Activated CD4-positive, alpha-beta T cell treated with anti-CD3 and anti-CD28 coated beads, Interleukin-2, amount 10 ng/mL, durations not matched to agents 7 days and 5 days (primary cell): ENCODE data around the gene AP4M1. TPM values are rescaled to one million over a fixed set of nuclear protein-coding genes. Genes with fewer than 3 reads are reported as not detected.

Experiments used
- CTCF ChIA-PET: fragments of 350-600 bp; sonication (Branson Sonifier 250); formaldehyde crosslinking; loops from one replicate; lab custom pipeline; 2021; ENCODE audit warnings: antibody characterized with exemption; lab: Charles Lee
- POLR2A ChIA-PET: fragments of 350-600 bp; sonication (Branson Sonifier 250); formaldehyde crosslinking; loops from one replicate; lab custom pipeline; 2021; ENCODE audit warnings: antibody characterized with exemption; lab: Charles Lee
- DNase-seq: peaks from one replicate; pipeline ENCODE4 v3.0.0-alpha.2; 2020
- H3K27ac Mint-ChIP-seq: one replicate; pipeline ENCODE4 v1.8.0; 2021; ENCODE audit warnings: mild to moderate bottlenecking, moderate library complexity, mixed read lengths
- H3K27me3 Mint-ChIP-seq: one replicate; pipeline ENCODE4 v1.8.0; 2021; ENCODE audit warnings: mixed read lengths
- H3K36me3 Mint-ChIP-seq: one replicate; pipeline ENCODE4 v1.8.0; 2021; ENCODE audit warnings: low read depth, mixed read lengths
- H3K4me1 Mint-ChIP-seq: one replicate; pipeline ENCODE4 v1.8.0; 2021; ENCODE audit warnings: mixed read lengths
- H3K4me3 Mint-ChIP-seq: one replicate; pipeline ENCODE4 v1.8.0; 2021; ENCODE audit warnings: mild to moderate bottlenecking, moderate library complexity, mixed read lengths
- H3K9me3 Mint-ChIP-seq: one replicate; pipeline ENCODE4 v1.8.0; 2021; ENCODE audit warnings: mixed read lengths
- microRNA-seq: library from miRNA; unstranded; fragments of <30 nt; microRNA quantifications from one replicate; pipeline ENCODE4 v1.2.0, GENCODE V29; 2021; ENCODE audit warnings: borderline microRNAs expressed, borderline replicate concordance
- total RNA-seq, 2 experiments: library from RNA; stranded (reverse); gene quantifications; one replicate each; pipeline ENCODE4 v1.2.3, GENCODE V29; 2021

The AP4M1 gene
- total RNA-seq, 2 experiments from 2014 or later, result 13.1 to 14.1 TPM

DNA sequence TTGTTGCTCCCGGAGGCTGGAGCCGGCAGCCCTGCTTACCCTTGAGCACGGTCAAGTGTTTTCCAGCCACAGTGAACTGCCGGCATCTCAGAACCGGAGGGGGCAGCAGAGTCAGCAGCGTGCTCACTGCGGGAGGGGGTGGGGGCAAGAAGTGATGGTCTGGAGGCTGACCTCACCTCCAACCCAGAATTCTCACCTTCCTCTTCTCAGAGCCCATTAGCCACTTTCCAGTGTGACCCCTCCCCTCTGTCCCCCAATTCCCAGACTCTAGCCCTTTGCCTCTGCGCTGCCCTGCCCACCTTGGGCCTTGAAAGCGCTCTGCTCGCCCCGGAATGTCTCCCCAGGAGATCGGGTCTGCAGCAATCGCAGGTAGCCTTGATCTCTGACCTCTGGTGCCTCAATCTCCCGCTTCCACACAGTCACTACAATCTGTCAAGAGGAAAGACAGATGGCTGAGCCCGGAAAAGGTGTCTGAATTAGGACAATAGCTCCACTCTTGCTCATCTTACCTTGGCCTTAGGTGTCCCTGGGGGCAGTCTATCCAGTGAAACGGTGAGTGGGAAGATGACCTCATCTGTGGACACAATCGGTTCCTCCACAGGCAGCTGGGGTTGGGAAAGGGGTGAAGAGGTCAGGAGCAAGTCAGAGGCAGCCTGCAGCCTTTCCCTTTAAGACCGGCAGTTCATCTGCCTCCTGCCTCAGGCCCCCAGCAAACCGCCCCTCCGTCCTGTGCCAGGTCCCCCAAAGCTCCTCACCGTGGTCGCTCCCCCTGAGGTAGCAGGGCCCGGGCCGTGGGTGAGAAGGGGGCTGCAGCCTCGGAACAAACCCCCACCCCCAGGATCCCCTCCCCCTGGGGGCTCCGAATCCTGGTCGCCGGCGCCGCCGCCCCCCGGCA lies 56.1 kb downstream of the AP4M1 start:
- no peak for DNase-seq
- ChIA-PET CTCF (interaction anchor here (0.8 to 1.8 kb wide), 6 partner anchors 9 to 60 kb away, joined by 3 to 5 read pairs (median 3); partner anchors contain the start of gene GAL3ST4), POLR2A (interaction anchor here (1.0 kb wide), 1 partner anchor 10 kb away, joined by 3 read pairs; no protein-coding TSS in a partner anchor)
- Mint-ChIP-seq H3K36me3 (peaks cover 37% of the 10 kb centered on the region), H3K9me3 (no peaks in the 10 kb centered on the region), H3K27me3 (no peaks in the 10 kb centered on the region), H3K27ac (peak overlapping the region; percentile 87), H3K4me1 (peaks cover 66% of the 10 kb centered on the region), H3K4me3 (peak overlapping the region; percentile 87)

Small RNAs within 50 kb of the gene (microRNA-seq; reads per million reads assigned to microRNA genes)
- gene MIR106B (7,763 reads per million, percentile 96 among the genes with 10 or more reads in this experiment), gene MIR25 (940 reads per million, percentile 85 among the genes with 10 or more reads in this experiment), gene MIR4658 (not detected), gene MIR93 (6,587 reads per million, percentile 95 among the genes with 10 or more reads in this experiment)

Other genes with a start within 250 kb of the AP4M1 start
- under 1 TPM in 1 of 2 experiments, not detected in 1; 0.25 TPM for gene OR2AE1, start 224.6 kb upstream of the AP4M1 start, total RNA-seq
- 10 to 100 TPM; 33.3 to 33.5 TPM for gene TRIM4, start 182.1 kb upstream of the AP4M1 start, total RNA-seq
- under 1 TPM in 1 of 2 experiments, not detected in 1; 0.48 TPM for gene GJC3, start 172.0 kb upstream of the AP4M1 start, total RNA-seq
- not detected for gene AZGP1, start 125.6 kb upstream of the AP4M1 start, total RNA-seq
- 10 to 100 TPM; 63.2 to 66.0 TPM for gene ZKSCAN1, start 86.0 kb upstream of the AP4M1 start, total RNA-seq
- 1 to 10 TPM; 6.6 to 9.1 TPM for gene ZSCAN21, start 51.9 kb upstream of the AP4M1 start, total RNA-seq
- gene ZNF3, start 19.9 kb upstream of the AP4M1 start, total RNA-seq, result 10 to 100 TPM; 24.5 to 28.3 TPM
- gene COPS6, start 12.7 kb upstream of the AP4M1 start, total RNA-seq, result 10 to 100 TPM; 80.6 to 97.1 TPM
- 100 to 1,000 TPM; 292 to 321 TPM for gene MCM7, start 246 bp upstream of the AP4M1 start, total RNA-seq
- gene TAF6, start 17.7 kb downstream of the AP4M1 start, total RNA-seq, result 10 to 100 TPM; 60.1 to 65.5 TPM
- gene CNPY4, start 18.0 kb downstream of the AP4M1 start, total RNA-seq, result 10 to 100 TPM; 40.5 to 40.7 TPM
- gene MBLAC1, start 25.3 kb downstream of the AP4M1 start, total RNA-seq, result 1 to 10 TPM; 2.3 to 3.6 TPM
- 100 to 1,000 TPM; 124 to 172 TPM for gene LAMTOR4, start 47.3 kb downstream of the AP4M1 start, total RNA-seq
- gene TRAPPC14, start 57.1 kb downstream of the AP4M1 start, total RNA-seq, result 10 to 100 TPM; 54.0 to 54.6 TPM
- 10 to 100 TPM; 14.2 to 15.6 TPM for gene GAL3ST4, start 67.0 kb downstream of the AP4M1 start, total RNA-seq
- 10 to 100 TPM; 13.9 to 20.9 TPM for gene GPC2, start 75.7 kb downstream of the AP4M1 start, total RNA-seq
- gene STAG3, start 76.3 kb downstream of the AP4M1 start, total RNA-seq, result 10 to 100 TPM; 24.2 to 24.7 TPM
- 10 to 100 TPM; 61.2 to 66.6 TPM for gene PVRIG, start 118.3 kb downstream of the AP4M1 start, total RNA-seq
- not detected for gene SPDYE3, start 206.1 kb downstream of the AP4M1 start, total RNA-seq